ENCODE data around the gene OR51B5. TPM values are rescaled to one million over a fixed set of nuclear protein-coding genes. Genes with fewer than 3 reads are reported as not detected.
"Not testable (repeated sequence)": the region's sequence is repeated elsewhere in the genome, so short reads cannot be mapped to it uniquely, and the experiment has no call there.

Gene OR51B5
- total and polyA plus RNA-seq, 12 donors: 0.25 to 0.46 TPM; not detected in 10

GRCh38 chr11:5366856-5367255 is 23.5 kb upstream of the OR51B5 start:
- TF ChIP-seq CTCF (IDR thresholded peaks at IDR 0.05): no peak
- Histone ChIP-seq H3K27ac (no peak overlapping the region), H3K9me3 (no peaks in the 10 kb centered on the region), H3K36me3 (no peaks in the 10 kb centered on the region), H3K4me1 (peaks cover 0 to 13% (median 8%) of the 10 kb centered on the region in 9 donors), H3K27me3 (no peaks in the 10 kb centered on the region), H3K4me3 (no peak overlapping the region)
- intact Hi-C loops (cut with DNase I): no loop called here
- ATAC-seq (no peak), DNase-seq (no peak)
- 0 to 56% methylated on average over 1 of the region's 1 CpG for WGBS, 2 donors

- WGBS, 2 donors: 76 to 93% methylated on average over 6 of the region's 6 CpGs
- H3K9me3 ChIP-seq; DNase-seq; intact Hi-C loops (cut with DNase I); H3K36me3 ChIP-seq; H3K4me3 ChIP-seq; ATAC-seq; H3K27ac ChIP-seq; H3K27me3 ChIP-seq: not testable (repeated sequence)
- H3K4me1 ChIP-seq: peaks cover 0 to 13% (median 8%) of the 10 kb centered on the region in 9 donors
Observed at GRCh38 chr11:5366365-5366764, 23.0 kb upstream of the OR51B5 start.

GRCh38 chr11:5364214-5364613 is 20.9 kb upstream of the OR51B5 start:
- H3K9me3 ChIP-seq: peaks cover 0 to 9% (median 0%) of the 10 kb centered on the region in 11 donors
- WGBS, 2 donors: 35 to 59% methylated on average over 1 to 2 of the region's 2 CpGs
- TF ChIP-seq CTCF (IDR thresholded peaks at IDR 0.05): no peak
- ATAC-seq: no peak
- no peak overlapping the region for H3K4me3 ChIP-seq
- intact Hi-C loops (cut with DNase I): no loop called here
- no peak for DNase-seq
- H3K36me3 ChIP-seq: no peaks in the 10 kb centered on the region
- peaks cover 0 to 13% (median 8%) of the 10 kb centered on the region in 9 donors for H3K4me1 ChIP-seq
- H3K27ac ChIP-seq: no peak overlapping the region
- H3K27me3 ChIP-seq: no peaks in the 10 kb centered on the region

GRCh38 chr11:5363679-5364078 is 20.4 kb upstream of the OR51B5 start:
- peaks cover 0 to 13% (median 8%) of the 10 kb centered on the region in 9 donors for H3K4me1 ChIP-seq
- H3K27me3 ChIP-seq: no peaks in the 10 kb centered on the region
- TF ChIP-seq CTCF (IDR thresholded peaks at IDR 0.05): no peak
- H3K27ac ChIP-seq: no peak overlapping the region
- no peak for DNase-seq
- H3K36me3 ChIP-seq: no peaks in the 10 kb centered on the region
- intact Hi-C loops (cut with DNase I): no loop called here
- 88 to 89% methylated on average over 1 of the region's 1 CpG for WGBS, 2 donors
- no peak for ATAC-seq
- peaks cover 0 to 9% (median 0%) of the 10 kb centered on the region in 11 donors for H3K9me3 ChIP-seq
- H3K4me3 ChIP-seq: no peak overlapping the region

GRCh38 chr11:5362017-5362625 is 18.8 kb upstream of the OR51B5 start:
- Histone ChIP-seq H3K27me3 (no peaks in the 10 kb centered on the region), H3K9me3 (peaks cover 0 to 9% (median 0%) of the 10 kb centered on the region in 11 donors), H3K4me3 (no peak overlapping the region), H3K4me1 (peaks cover 0 to 10% (median 3%) of the 10 kb centered on the region in 9 donors), H3K27ac (no peak overlapping the region), H3K36me3 (no peaks in the 10 kb centered on the region)
- no peak for TF ChIP-seq CTCF (IDR thresholded peaks at IDR 0.05)
- ATAC-seq (no peak), DNase-seq (no peak)
- intact Hi-C loops (cut with DNase I): no loop called here
- 31 to 40% methylated on average over 3 of the region's 3 CpGs for WGBS, 2 donors

- H3K4me1 ChIP-seq; H3K36me3 ChIP-seq; ATAC-seq; intact Hi-C loops (cut with DNase I); H3K27ac ChIP-seq; H3K9me3 ChIP-seq; DNase-seq; H3K27me3 ChIP-seq; H3K4me3 ChIP-seq: not testable (repeated sequence)
- 80 to 86% methylated on average over 3 to 5 of the region's 5 CpGs for WGBS, 2 donors
Observed at GRCh38 chr11:5356031-5356430, 12.7 kb upstream of the OR51B5 start.
